NCI-H187 treated with DMSO at 0.1 percent for 48 hours (cell line): ENCODE data around the gene C2CD3.
"Not testable (repeated sequence)": the region's sequence is repeated elsewhere in the genome, so short reads cannot be mapped to it uniquely, and the experiment has no call there.

Experiments
- DNase-seq: peaks from one replicate; lab custom pipeline; 2025; lab: John Stamatoyannopoulos, UW

Gene C2CD3

GRCh38 chr11:74063628-74064027 lies 107.2 kb downstream of the C2CD3 start:
- not testable (repeated sequence) for DNase-seq

- not testable (repeated sequence) for DNase-seq
These were observed 109.2 kb downstream of the C2CD3 start for GRCh38 chr11:74061599-74061998.

GRCh38 chr11:74057249-74058151 lies 113.3 kb downstream of the C2CD3 start:
- DNase-seq, result no peak

- DNase-seq, result no peak
These were observed 114.9 kb downstream of the C2CD3 start for GRCh38 chr11:74055938-74056337.

- DNase-seq, result no peak
These were observed 120.3 kb downstream of the C2CD3 start for GRCh38 chr11:74050465-74050864.

- DNase-seq, result no peak
These were observed 121.8 kb downstream of the C2CD3 start for GRCh38 chr11:74048993-74049392.

- DNase-seq, result no peak
These were observed 126.3 kb downstream of the C2CD3 start for GRCh38 chr11:74044538-74044937.

- no peak for DNase-seq
These were observed 127.4 kb downstream of the C2CD3 start for GRCh38 chr11:74043450-74043849.

- no peak for DNase-seq
These were observed 133.5 kb downstream of the C2CD3 start for GRCh38 chr11:74037309-74037708.

- no peak for DNase-seq
These were observed 135.5 kb downstream of the C2CD3 start for GRCh38 chr11:74035264-74035663.

- no peak for DNase-seq
These were observed 137.8 kb downstream of the C2CD3 start for GRCh38 chr11:74033046-74033445.

- DNase-seq, result no peak
These were observed 139.8 kb downstream of the C2CD3 start for GRCh38 chr11:74030723-74031676.

GRCh38 chr11:74025467-74026166 lies 145.2 kb downstream of the C2CD3 start:
- no peak for DNase-seq

GRCh38 chr11:74024261-74025029 lies 146.4 kb downstream of the C2CD3 start:
- no peak for DNase-seq

- DNase-seq, result no peak
These were observed 147.5 kb downstream of the C2CD3 start for GRCh38 chr11:74023276-74023675.

GRCh38 chr11:74022546-74022945 lies 148.3 kb downstream of the C2CD3 start:
- DNase-seq, result no peak

GRCh38 chr11:74021998-74022397 lies 148.8 kb downstream of the C2CD3 start:
- no peak for DNase-seq

GRCh38 chr11:74020539-74020938 lies 150.3 kb downstream of the C2CD3 start:
- DNase-seq, result no peak

- no peak for DNase-seq
These were observed 150.9 kb downstream of the C2CD3 start for GRCh38 chr11:74019860-74020259.

- no peak for DNase-seq
These were observed 151.6 kb downstream of the C2CD3 start for GRCh38 chr11:74019104-74019738.
